ENCODE results near the gene IFITM5. TPM values are rescaled to one million over a fixed set of nuclear protein-coding genes. Genes with fewer than 3 reads are reported as not detected.
"Not testable (repeated sequence)": the region's sequence is repeated elsewhere in the genome, so short reads cannot be mapped to it uniquely, and the experiment has no call there.

Gene IFITM5
- total RNA-seq, 1 donor from 2014 or later, result not detected

- peak in 1 of 2 donors; percentile 51 for TF ChIP-seq POLR2AphosphoS5 (IDR thresholded peaks at IDR 0.05; ENCODE audit: insufficient read depth in 1 of 2, low read depth in 1 of 2)
- not testable (repeated sequence) for DNase-seq (ENCODE audit: extremely low spot score in 2 of 2)
Measured at GRCh38 chr11:309979-310572, 10.8 kb upstream of the IFITM5 start.

GRCh38 chr11:308740-309665, 9.7 kb upstream of the IFITM5 start:
- H3K27me3 ChIP-seq; H3K9me3 ChIP-seq; H3K36me3 ChIP-seq; DNase-seq (ENCODE audit: extremely low spot score in 2 of 2): not testable (repeated sequence)
- Histone ChIP-seq H3K4me1 (peaks cover 40% of the 10 kb centered on the region), H3K4me3 (peak overlapping the region; percentile 47 to 57), H3K27ac (peak overlapping the region; percentile 89)
- intact Hi-C loops (cut with DNase I), result loop anchor here (5.0 kb wide), 1 partner anchor 48 kb away; no protein-coding TSS in a partner anchor
- TF ChIP-seq, protein P1, sequence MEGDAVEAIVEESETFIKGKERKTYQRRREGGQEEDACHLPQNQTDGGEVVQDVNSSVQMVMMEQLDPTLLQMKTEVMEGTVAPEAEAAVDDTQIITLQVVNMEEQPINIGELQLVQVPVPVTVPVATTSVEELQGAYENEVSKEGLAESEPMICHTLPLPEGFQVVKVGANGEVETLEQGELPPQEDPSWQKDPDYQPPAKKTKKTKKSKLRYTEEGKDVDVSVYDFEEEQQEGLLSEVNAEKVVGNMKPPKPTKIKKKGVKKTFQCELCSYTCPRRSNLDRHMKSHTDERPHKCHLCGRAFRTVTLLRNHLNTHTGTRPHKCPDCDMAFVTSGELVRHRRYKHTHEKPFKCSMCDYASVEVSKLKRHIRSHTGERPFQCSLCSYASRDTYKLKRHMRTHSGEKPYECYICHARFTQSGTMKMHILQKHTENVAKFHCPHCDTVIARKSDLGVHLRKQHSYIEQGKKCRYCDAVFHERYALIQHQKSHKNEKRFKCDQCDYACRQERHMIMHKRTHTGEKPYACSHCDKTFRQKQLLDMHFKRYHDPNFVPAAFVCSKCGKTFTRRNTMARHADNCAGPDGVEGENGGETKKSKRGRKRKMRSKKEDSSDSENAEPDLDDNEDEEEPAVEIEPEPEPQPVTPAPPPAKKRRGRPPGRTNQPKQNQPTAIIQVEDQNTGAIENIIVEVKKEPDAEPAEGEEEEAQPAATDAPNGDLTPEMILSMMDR (IDR thresholded peaks at IDR 0.05), result peak in 1 of 3 experiments; percentile 12
- TF ChIP-seq POLR2AphosphoS5 (IDR thresholded peaks at IDR 0.05; ENCODE audit: insufficient read depth in 1 of 2, low read depth in 1 of 2), result peak; percentile 15 to 26

More at GRCh38 chr11:309979-310572, 10.8 kb upstream of the IFITM5 start:
- H3K27me3 ChIP-seq, H3K9me3 ChIP-seq, H3K36me3 ChIP-seq: not testable (repeated sequence)
- Histone ChIP-seq H3K4me1 (peaks cover 41% of the 10 kb centered on the region), H3K27ac (peak overlapping the region; percentile 89), H3K4me3 (peak overlapping the region; percentile 47 to 57)
- intact Hi-C loops (cut with DNase I), result loop anchor here (5.0 kb wide), 1 partner anchor 47 kb away; no protein-coding TSS in a partner anchor

DNA sequence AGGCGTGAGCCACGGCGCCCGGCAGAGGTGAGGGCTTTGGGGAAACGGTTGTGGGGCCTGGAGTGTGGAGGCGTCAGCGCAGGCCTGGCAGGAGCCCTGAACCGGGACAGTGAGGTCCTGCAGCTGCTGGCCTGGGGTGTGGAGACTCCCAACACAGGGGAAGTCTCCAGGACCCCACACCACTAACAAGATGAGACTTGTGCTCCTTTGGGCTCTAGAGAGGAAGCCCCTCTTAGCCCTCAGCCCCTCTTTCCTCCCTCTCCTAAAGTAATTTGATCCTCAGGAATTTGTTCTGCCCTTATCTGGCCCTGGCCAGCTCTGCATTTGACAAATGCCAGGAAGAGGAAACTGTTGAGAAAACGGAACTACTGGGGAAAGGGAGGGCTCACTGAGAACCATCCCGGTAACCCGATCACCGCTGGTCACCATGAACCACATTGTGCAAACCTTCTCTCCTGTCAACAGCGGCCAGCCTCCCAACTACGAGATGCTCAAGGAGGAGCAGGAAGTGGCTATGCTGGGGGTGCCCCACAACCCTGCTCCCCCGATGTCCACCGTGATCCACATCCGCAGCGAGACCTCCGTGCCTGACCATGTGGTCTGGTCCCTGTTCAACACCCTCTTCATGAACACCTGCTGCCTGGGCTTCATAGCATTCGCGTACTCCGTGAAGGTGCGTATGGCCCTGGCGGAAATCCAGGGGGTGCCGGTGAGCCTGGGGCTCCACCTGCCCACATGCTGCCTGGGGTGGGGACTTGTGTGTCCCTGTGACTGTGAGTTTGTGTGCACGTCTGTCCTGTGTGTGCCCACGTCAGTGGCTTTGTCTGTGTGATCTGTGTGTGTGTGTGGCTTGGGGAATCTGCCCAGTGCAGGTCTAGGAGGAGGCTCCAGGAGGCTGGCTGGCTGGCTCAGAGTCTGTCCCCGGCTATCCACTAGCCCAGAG, 8.7 kb upstream of the IFITM5 start, which contains the start of gene IFITM2:
Gene IFITM2 (plus strand): TSS at position 51 of the 943 bp plus-strand sequence. CDS start 377 bp downstream, at position 428.
- intact Hi-C loops (cut with DNase I), result loop anchor here (5.0 kb wide), 1 partner anchor 49 kb away; no protein-coding TSS in a partner anchor
- TF ChIP-seq POLR2AphosphoS5 (IDR thresholded peaks at IDR 0.05; ENCODE audit: insufficient read depth in 1 of 2, low read depth in 1 of 2), result peak in 1 of 2 donors; percentile 86
- peak in 1 of 2 donors; percentile 78 for TF ChIP-seq POLR2A (IDR thresholded peaks at IDR 0.05)

DNA sequence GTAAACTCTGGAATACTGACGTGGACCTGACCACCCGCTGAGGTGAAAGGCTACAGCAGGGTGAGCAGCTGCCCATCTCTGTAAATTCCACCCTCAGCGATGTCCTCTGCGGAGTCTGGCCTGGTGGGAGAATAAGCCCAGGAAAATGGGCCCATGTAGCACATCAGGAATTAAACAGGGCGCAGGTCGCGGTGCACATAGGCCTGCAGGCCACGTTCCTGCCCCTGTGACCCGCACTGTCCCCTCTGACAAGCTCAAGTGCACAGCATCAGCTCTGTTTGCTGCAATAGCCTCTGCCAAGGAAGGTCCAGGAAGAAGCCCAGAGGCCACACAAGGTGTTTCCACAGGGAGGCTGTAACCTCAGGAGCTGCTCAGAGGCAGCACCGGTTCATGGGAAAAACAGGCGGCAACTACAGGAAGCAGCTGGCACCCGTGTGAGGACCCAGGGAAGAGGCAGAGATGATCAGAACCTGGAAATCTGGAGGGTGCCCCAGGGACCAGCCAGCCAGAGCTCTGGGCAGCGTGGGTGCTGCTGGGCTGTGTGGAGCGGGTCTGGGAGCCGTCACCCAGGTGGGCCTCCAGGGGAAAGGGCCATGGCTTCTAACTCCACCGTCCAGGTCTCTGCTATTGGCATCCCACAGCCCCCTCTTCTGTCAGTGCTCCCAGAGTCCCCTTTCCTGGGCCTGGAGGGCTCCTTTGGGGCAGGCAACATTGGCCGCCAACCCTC, 7.5 kb upstream of the IFITM5 start:
- no peak for TF ChIP-seq POLR2AphosphoS5 (IDR thresholded peaks at IDR 0.05; ENCODE audit: insufficient read depth in 1 of 2, low read depth in 1 of 2)
- TF ChIP-seq, protein P1 (IDR thresholded peaks at IDR 0.05), result no peak
- TF ChIP-seq POLR2A (IDR thresholded peaks at IDR 0.05), result no peak
- H3K27ac ChIP-seq, result peak overlapping the region; percentile 52
- intact Hi-C loops (cut with DNase I), result loop anchor here (5.0 kb wide), 1 partner anchor 50 kb away; no protein-coding TSS in a partner anchor
- peaks cover 22% of the 10 kb centered on the region for H3K4me1 ChIP-seq
- H3K4me3 ChIP-seq, result no peak overlapping the region
- no peaks in the 10 kb centered on the region for H3K27me3 ChIP-seq
- no peaks in the 10 kb centered on the region for H3K9me3 ChIP-seq
- DNase-seq (ENCODE audit: extremely low spot score in 2 of 2), result no peak
- no peaks in the 10 kb centered on the region for H3K36me3 ChIP-seq

More for the DNA sequence above, 8.7 kb upstream of the IFITM5 start, which contains the start of gene IFITM2:
- H3K4me3 ChIP-seq, result peak within 1 kb of the TSS; percentile 47 to 57
- H3K36me3 ChIP-seq, H3K27me3 ChIP-seq, H3K9me3 ChIP-seq: not testable (repeated sequence)
- peak within 1 kb of the TSS; percentile 89 for H3K27ac ChIP-seq
- peak in 1 of 2 donors; percentile 97 for DNase-seq (ENCODE audit: extremely low spot score in 2 of 2)
- H3K4me1 ChIP-seq, result peaks cover 33% of the 10 kb centered on the region

DNA sequence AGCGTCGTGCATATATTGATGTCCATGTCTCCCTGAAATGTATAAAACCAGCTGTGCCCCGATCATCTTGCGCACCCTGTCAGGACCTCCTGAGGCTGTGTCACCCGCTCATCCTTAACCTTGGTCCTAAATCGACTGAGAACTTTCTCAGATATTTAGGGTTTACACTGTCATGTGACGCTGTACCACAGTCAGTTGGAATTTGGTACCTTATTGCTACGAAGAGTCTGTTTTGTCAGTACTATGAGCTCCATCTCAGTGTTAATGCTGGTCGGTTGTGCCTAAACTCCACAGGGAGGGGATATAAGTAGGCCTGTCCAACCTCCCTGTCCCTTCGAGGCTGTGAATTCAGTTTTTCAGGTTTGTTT, 6.5 kb upstream of the IFITM5 start:
- TF ChIP-seq, protein P1 (IDR thresholded peaks at IDR 0.05), result no peak
- TF ChIP-seq POLR2AphosphoS5 (IDR thresholded peaks at IDR 0.05; ENCODE audit: insufficient read depth in 1 of 2, low read depth in 1 of 2) (no peak), POLR2A (IDR thresholded peaks at IDR 0.05) (no peak)
- H3K9me3 ChIP-seq, result no peaks in the 10 kb centered on the region
- H3K4me3 ChIP-seq, result no peak overlapping the region
- H3K27ac ChIP-seq, result peak overlapping the region; percentile 52
- H3K4me1 ChIP-seq, result peaks cover 20% of the 10 kb centered on the region
- intact Hi-C loops (cut with DNase I), result loop anchor here (5.0 kb wide), 1 partner anchor 51 kb away; no protein-coding TSS in a partner anchor
- no peaks in the 10 kb centered on the region for H3K36me3 ChIP-seq
- DNase-seq (ENCODE audit: extremely low spot score in 2 of 2), result no peak
- no peaks in the 10 kb centered on the region for H3K27me3 ChIP-seq
